ENCODE results near the gene DCTPP1.

The DCTPP1 gene

DNA sequence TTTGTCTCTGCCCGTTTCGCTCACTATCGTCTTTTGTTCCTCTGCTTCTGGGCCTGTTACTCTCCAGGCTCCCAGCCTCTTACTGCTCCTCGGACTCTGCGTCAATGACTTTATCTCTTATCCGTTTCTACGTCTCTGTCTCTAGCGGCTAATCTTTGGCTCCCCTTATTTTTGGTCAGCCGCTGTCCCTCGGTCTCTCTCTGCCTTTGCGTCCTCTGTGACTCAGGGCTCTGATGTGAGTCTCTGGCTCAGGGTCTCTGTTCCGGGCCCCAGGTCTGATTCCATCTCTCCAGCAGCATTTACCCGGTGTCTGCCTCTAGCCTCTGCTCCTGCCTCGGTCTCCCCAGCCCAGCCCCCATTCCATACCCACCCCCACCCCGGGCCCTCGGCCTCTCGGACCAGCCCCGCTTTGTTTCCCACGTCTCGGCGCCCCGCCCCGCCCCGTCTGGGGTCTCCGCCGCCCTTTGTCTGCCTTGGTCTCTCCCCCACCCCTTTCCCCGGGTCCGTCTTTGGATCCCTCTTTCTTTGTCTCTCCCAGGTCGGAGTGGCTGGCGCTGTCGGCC, 35.2 kb downstream of the DCTPP1 start:
- in situ Hi-C loops (cut with MboI; ENCODE audit: low sequenced_read_pairs) = no loop called here

DNA sequence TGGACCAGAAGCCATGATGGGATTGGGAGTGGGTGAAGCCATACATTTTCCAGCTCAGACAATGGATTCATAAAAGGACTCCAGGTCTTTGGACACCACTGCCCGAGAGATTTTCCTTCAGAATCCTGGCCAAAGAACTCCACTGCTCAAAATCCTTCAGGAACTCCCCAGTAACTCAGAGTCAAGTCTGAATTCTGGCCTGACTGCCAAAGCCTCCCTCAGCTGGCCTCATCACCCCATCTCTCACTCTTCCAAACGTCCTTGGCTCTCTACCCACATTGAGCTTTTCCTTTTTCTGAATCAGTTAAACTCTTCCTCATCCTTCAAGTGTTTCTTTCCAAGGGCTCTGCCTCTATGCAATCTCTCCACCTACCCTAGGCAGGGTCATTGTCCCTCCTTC, 46.3 kb downstream of the DCTPP1 start:
- in situ Hi-C loops (cut with MboI; ENCODE audit: low sequenced_read_pairs) = no loop called here

- in situ Hi-C loops (cut with MboI; ENCODE audit: low sequenced_read_pairs) = no loop called here
These were observed 47.5 kb downstream of the DCTPP1 start, which contains the start of gene SEPTIN1 for GRCh38 chr16:30382111-30382881. Gene SEPTIN1 (minus strand): TSS chr16:30382561. CDS start chr16:30382542, 19 bp downstream.

GRCh38 chr16:30381291-30382041, 48.4 kb downstream of the DCTPP1 start:
- in situ Hi-C loops (cut with MboI; ENCODE audit: low sequenced_read_pairs) = no loop called here

DNA sequence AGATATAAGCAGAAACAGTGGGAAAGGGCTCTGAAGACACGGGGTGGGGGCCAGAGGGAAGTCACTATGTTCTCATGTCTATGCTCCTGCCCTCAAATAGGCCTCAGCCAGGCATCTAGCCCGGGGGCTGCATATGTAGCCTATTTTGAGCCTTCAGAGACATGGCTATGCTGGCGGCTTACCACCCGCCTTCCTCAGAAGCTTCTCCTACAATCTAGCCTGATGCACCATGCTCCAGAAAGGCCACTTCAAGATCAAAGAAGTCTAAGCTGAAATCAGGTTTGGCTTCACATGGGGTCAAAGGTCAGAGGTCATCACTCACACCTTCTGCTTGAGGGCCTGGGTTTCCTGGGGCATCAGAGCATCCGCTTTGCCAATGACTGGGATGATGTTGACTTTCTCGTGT, 49.0 kb downstream of the DCTPP1 start:
- in situ Hi-C loops (cut with MboI; ENCODE audit: low sequenced_read_pairs) = no loop called here

GRCh38 chr16:30380072-30380802, 49.6 kb downstream of the DCTPP1 start:
- in situ Hi-C loops (cut with MboI; ENCODE audit: low sequenced_read_pairs) = no loop called here

DNA sequence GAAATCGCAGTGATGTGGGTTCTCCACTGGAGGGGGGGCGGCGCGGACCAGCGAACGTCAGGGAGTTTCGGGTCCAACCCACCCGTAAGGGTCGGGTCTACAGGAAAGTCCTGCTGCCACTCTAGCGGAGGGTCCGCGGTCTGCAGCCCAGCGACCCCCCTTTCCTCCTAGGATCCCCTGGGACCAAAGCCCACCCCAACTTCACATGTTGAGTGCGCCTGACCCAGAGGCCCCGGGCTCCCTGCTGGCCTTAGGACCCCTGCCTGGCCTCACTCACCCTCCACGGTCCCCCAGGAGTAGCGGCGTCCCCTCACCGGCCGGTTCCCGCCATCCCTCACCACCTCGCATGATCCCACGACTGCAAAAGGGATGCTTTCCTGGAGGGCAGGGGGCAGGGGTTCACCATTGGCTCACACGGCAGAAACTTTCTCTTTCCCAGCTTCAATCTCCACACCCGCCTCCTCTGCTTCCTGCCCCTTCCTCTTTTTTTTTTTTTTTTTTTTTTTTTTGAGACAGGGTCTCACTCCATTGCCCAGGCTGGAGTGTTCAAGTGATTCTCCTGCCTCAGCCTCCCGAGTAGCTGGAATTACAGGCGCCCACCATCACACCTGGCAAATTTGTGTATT, 50.6 kb downstream of the DCTPP1 start:
- in situ Hi-C loops (cut with MboI; ENCODE audit: low sequenced_read_pairs) = no loop called here

DNA sequence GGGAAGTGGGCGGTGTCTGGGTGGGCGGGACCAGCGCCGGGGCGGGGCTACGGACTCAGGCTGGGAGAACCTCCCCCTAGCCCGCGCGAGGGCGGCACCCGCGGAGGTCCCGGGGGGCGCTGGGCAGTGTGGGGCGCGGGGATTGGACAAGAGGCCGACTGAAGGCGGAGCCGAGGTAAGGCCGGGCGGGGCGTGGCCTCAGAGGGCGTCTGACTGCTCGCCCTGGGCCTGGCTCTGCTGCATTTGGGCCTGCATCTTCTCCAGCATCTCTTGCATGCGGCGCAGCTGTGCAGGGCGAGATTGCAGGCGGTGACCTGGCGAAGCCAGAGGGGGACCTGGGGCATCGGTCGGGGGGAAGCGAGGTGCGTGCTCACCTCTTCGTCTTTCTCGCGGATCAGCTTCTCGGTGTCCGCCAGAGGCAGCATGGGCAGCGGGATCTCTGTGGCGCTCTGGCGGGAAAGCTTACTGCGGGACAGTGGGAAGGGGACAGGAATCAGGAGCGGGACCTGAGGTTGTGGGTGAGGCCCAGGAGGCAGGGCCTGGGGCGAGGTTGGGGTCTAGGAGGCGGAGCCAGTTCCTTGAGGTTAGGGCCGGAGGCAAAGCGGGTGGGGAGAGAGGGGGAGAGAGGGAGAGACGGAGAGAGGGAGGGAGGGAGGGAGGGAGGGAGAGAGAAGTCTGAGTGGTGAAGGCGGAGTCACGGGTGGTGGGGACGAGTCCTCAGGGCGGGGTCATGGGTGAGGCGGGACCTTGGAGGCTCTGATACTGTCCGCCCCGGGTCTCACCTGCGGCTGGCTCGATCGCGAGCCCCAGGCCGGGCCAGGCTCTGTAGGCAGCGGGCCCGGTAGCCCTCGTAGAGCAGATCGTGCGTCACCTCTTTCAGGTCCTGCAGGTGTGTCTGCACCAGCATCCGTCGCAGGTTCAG, 51.3 kb downstream of the DCTPP1 start:
- in situ Hi-C loops (cut with MboI; ENCODE audit: low sequenced_read_pairs) = no loop called here

DNA sequence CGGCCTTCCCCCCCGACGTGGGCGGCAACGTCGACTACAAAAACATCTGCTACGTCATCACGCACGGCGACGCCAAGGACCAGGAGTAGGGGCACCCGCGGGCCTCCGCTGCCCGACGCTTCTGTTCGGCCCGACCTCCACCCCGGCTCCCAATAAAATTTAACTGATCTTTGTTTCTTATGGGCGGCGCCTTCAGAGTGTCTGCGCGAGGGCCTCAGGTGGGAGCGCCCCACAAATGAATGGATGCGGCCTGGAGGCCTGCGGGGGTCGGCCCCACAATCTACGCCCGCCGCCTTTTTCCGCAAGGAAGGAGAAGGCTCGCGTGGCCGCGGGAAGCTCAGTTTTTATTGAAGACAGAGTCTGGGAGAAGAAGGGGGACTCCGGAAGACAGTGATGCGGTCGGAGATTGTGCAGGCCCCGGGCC, 52.0 kb downstream of the DCTPP1 start:
- in situ Hi-C loops (cut with MboI; ENCODE audit: low sequenced_read_pairs) = no loop called here

DNA sequence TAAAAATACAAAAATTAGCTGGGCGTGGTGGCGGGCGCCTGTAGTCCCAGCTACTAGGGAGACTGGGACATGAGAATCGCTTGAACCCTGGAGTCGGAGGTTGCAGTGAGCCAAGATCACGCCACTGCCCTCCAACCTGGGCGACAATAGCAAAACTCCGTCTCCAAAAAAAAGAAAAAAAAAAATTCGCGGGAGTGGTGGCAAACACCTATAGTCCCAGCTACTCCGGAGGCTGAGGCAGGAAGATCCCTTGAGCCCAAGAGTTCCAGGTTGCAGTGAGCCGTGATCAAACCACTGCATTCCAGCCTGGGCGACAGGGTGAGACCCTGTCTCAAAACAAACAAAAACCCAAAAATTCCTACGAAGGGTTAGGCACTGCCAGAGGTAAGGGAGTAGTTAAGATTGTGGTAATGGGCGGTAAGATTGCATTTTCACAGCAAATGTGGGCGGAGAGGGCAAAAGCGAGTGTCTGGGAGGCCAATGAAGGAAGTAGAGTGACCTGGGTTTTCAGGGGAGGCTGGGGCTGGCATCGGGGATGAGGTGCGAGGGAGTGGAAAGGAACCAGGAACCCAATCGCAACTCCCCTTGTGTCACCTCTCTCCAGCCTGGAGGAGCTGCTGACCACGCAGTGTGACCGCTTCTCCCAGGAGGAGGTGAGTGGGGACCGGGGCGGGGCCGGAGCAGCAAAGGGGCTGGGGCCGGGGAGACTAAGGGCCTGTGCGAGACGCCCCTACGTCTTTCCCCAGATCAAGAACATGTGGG, 52.6 kb downstream of the DCTPP1 start:
- in situ Hi-C loops (cut with MboI; ENCODE audit: low sequenced_read_pairs) = no loop called here

GRCh38 chr16:30376461-30376902, 53.3 kb downstream of the DCTPP1 start:
- in situ Hi-C loops (cut with MboI; ENCODE audit: low sequenced_read_pairs) = no loop called here

- in situ Hi-C loops (cut with MboI; ENCODE audit: low sequenced_read_pairs) = no loop called here
These were observed 54.0 kb downstream of the DCTPP1 start for GRCh38 chr16:30375864-30376263.

GRCh38 chr16:30374538-30374937, 55.3 kb downstream of the DCTPP1 start, which contains the start of gene MYL11:
Gene MYL11 (plus strand): TSS chr16:30374802. CDS start chr16:30374858, 56 bp downstream.
- in situ Hi-C loops (cut with MboI; ENCODE audit: low sequenced_read_pairs) = no loop called here

All from HL-60/S4 (cell line).